ENCODE data around the gene CADPS2. TPM values are rescaled to one million over a fixed set of nuclear protein-coding genes. Genes with fewer than 3 reads are reported as not detected.

CADPS2 gene
- total RNA-seq, 2 donors from 2014 or later: 31.9 to 63.9 TPM

GRCh38 chr7:122913608-122914007 lies 27.3 kb upstream of the CADPS2 start:
- H3K9me3 ChIP-seq: no peaks in the 10 kb centered on the region
- no peaks in the 10 kb centered on the region for H3K36me3 ChIP-seq (replicated peaks in 1 of 2; ENCODE audit: insufficient read depth in 1 of 2, low read depth in 2 of 2)
- TF ChIP-seq CTCF (IDR thresholded peaks at IDR 0.05) (no peak), POLR2A (IDR thresholded peaks at IDR 0.05) (no peak)
- DNase-seq (no peak), ATAC-seq (no peak)
- H3K4me1 ChIP-seq: peaks cover 2% of the 10 kb centered on the region
- H3K27ac ChIP-seq: no peak overlapping the region
- 85 to 90% methylated on average over 15 of the region's 15 CpGs for WGBS, 2 donors
- intact Hi-C loops (cut with DNase I): no loop called here
- no peak overlapping the region for H3K4me3 ChIP-seq
- H3K27me3 ChIP-seq: no peaks in the 10 kb centered on the region

- Histone ChIP-seq H3K27ac (no peak overlapping the region), H3K4me1 (no peaks in the 10 kb centered on the region), H3K9me3 (no peaks in the 10 kb centered on the region), H3K36me3 (replicated peaks in 1 of 2; ENCODE audit: insufficient read depth in 1 of 2, low read depth in 2 of 2) (no peaks in the 10 kb centered on the region), H3K27me3 (no peaks in the 10 kb centered on the region), H3K4me3 (no peak overlapping the region)
- intact Hi-C loops (cut with DNase I): no loop called here
- WGBS, 2 donors: 86 to 90% methylated on average over 5 of the region's 5 CpGs
- DNase-seq: no peak
- TF ChIP-seq POLR2A (IDR thresholded peaks at IDR 0.05) (no peak), CTCF (IDR thresholded peaks at IDR 0.05) (peak in 1 of 7 experiments; percentile 8)
- ATAC-seq: no peak
Observed at GRCh38 chr7:122902751-122903495, 16.7 kb upstream of the CADPS2 start.

GRCh38 chr7:122901250-122901649 lies 15.0 kb upstream of the CADPS2 start:
- 54 to 59% methylated on average over 3 of the region's 3 CpGs for WGBS, 2 donors
- no peak for TF ChIP-seq POLR2A (IDR thresholded peaks at IDR 0.05)
- DNase-seq: no peak
- Histone ChIP-seq H3K27me3 (no peaks in the 10 kb centered on the region), H3K9me3 (no peaks in the 10 kb centered on the region), H3K36me3 (replicated peaks in 1 of 2; ENCODE audit: insufficient read depth in 1 of 2, low read depth in 2 of 2) (no peaks in the 10 kb centered on the region), H3K4me1 (no peaks in the 10 kb centered on the region), H3K4me3 (no peak overlapping the region), H3K27ac (no peak overlapping the region)
- ATAC-seq: no peak
- intact Hi-C loops (cut with DNase I): no loop called here

- peak in 3 of 7 experiments; percentile 6 to 36 (median 11) for TF ChIP-seq CTCF (IDR thresholded peaks at IDR 0.05)
- no peak for TF ChIP-seq POLR2A (IDR thresholded peaks at IDR 0.05)
- Histone ChIP-seq H3K4me1 (no peaks in the 10 kb centered on the region), H3K27ac (no peak overlapping the region), H3K9me3 (no peaks in the 10 kb centered on the region), H3K4me3 (no peak overlapping the region), H3K36me3 (replicated peaks in 1 of 2; ENCODE audit: insufficient read depth in 1 of 2, low read depth in 2 of 2) (no peaks in the 10 kb centered on the region), H3K27me3 (no peaks in the 10 kb centered on the region)
- intact Hi-C loops (cut with DNase I): no loop called here
- ATAC-seq (no peak), DNase-seq (no peak)
- 48 to 54% methylated on average over 2 of the region's 2 CpGs for WGBS, 2 donors
Observed at GRCh38 chr7:122896509-122896908, 10.2 kb upstream of the CADPS2 start.

- Histone ChIP-seq H3K9me3 (no peaks in the 10 kb centered on the region), H3K4me3 (no peak overlapping the region), H3K36me3 (replicated peaks in 1 of 2; ENCODE audit: insufficient read depth in 1 of 2, low read depth in 2 of 2) (no peaks in the 10 kb centered on the region), H3K4me1 (no peaks in the 10 kb centered on the region), H3K27ac (no peak overlapping the region), H3K27me3 (no peaks in the 10 kb centered on the region)
- intact Hi-C loops (cut with DNase I): no loop called here
- WGBS, 2 donors: 63 to 66% methylated on average over 2 of the region's 2 CpGs
- DNase-seq: no peak
- TF ChIP-seq POLR2A (IDR thresholded peaks at IDR 0.05): no peak
- no peak for TF ChIP-seq CTCF (IDR thresholded peaks at IDR 0.05)
- no peak for ATAC-seq
Observed at GRCh38 chr7:122893486-122893885, 7.2 kb upstream of the CADPS2 start.

All from body of pancreas (tissue), 4 donors.